ENCODE data around the gene ASPM. TPM values are rescaled to one million over a fixed set of nuclear protein-coding genes. Genes with fewer than 3 reads are reported as not detected.

Gene ASPM
- total and polyA plus RNA-seq, 9 of the 15 experiments (the other 6 are each of a cell fraction or from before 2014, with no cell fraction given) = 22.7 to 84.4 (median 46.4) TPM

DNA sequence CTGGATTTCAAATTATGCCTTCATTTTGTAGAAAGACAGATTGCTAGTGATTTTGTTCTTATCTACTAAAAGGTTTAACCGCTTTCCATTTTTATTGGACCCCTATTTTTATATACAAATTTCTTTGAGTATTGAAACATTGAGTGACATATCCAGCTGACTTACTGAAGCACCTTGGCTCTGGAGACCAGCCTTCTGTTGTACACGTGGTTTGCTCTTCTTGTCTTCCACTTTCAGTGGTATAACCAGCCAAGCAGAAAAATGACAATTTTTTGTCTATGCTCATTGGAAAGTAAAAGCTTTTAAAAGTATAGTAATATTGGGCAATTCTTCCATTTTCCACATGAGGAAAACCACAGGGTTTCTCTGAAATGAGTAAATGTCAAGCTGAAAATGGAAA is 83.8 kb downstream of the ASPM start (continued):
- TF ChIP-seq, protein P1, sequence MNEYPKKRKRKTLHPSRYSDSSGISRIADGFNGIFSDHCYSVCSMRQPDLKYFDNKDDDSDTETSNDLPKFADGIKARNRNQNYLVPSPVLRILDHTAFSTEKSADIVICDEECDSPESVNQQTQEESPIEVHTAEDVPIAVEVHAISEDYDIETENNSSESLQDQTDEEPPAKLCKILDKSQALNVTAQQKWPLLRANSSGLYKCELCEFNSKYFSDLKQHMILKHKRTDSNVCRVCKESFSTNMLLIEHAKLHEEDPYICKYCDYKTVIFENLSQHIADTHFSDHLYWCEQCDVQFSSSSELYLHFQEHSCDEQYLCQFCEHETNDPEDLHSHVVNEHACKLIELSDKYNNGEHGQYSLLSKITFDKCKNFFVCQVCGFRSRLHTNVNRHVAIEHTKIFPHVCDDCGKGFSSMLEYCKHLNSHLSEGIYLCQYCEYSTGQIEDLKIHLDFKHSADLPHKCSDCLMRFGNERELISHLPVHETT (CRISPR knock-in tag; conservative IDR thresholded peaks at IDR 0.05 in 1 of 2, IDR thresholded peaks at IDR 0.05 in 1 of 2) = no peak
- TF ChIP-seq THRAP3 (IDR thresholded peaks at IDR 0.05; ENCODE audit: borderline replicate concordance) (no peak), TAF1 (IDR thresholded peaks at IDR 0.05; ENCODE audit: control insufficient read depth, extremely low read depth, insufficient read depth, low read length, severe bottlenecking) (no peak)

DNA sequence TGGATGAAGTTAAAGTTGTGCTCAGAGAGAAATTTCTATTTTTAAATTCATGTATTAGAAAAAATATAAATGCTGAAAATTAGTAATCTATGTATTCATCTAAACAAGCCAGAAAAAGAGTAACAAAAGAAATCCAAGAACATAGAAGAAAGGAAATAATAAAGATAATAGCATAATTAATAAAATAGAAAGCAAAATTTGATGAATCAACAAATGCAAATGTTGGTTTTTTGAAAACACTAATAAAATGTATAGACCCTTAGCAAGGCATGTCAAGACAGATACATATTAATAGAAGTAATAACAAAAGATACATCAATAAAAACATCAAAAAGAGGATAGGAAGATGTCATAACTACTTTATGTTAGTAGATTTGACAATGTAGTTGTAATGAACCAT is 97.4 kb downstream of the ASPM start:
- Histone ChIP-seq H3K4me2 (ENCODE audit: insufficient read depth, low read length) (no peak overlapping the region), H2AFZ (ENCODE audit: low read depth, low read length) (no peak overlapping the region), H3K9ac (ENCODE audit: insufficient read depth in 1 of 2, low read depth in 2 of 2, low read length in 2 of 2) (no peak overlapping the region), H3K36me3 (ENCODE audit: control insufficient read depth, insufficient read depth, low read length) (no peaks in the 10 kb centered on the region), H3K79me2 (ENCODE audit: control insufficient read depth, insufficient read depth, low read length) (no peaks in the 10 kb centered on the region), H3K4me3 (no peak overlapping the region), H3K27ac (ENCODE audit: extremely low read depth, low read depth, low read length) (no peak overlapping the region), H3K9me3 (replicated peaks; ENCODE audit: control insufficient read depth, insufficient read depth, low read depth, low read length) (no peaks in the 10 kb centered on the region), H3K9me1 (ENCODE audit: control insufficient read depth, insufficient read depth, low read length) (no peaks in the 10 kb centered on the region), H3K4me1 (replicated peaks in 1 of 2; ENCODE audit: control insufficient read depth in 2 of 2, insufficient read depth in 2 of 2, low read length in 2 of 2) (no peaks in the 10 kb centered on the region), H4K20me1 (replicated peaks; ENCODE audit: control insufficient read depth, insufficient read depth, low read length) (no peaks in the 10 kb centered on the region), H3K27me3 (ENCODE audit: control insufficient read depth in 2 of 2, insufficient read depth in 2 of 2, low read length in 2 of 2) (no peaks in the 10 kb centered on the region)
- ChIA-PET CTCF (ENCODE audit: low intra/inter-chr PET ratio) (interaction anchor here (0.6 kb wide), 1 partner anchor 86 kb away, joined by 3 read pairs; no protein-coding TSS in a partner anchor), POLR2A (no interaction called here)
- in situ Hi-C loops (cut with MboI) = no loop called here
- DNase-seq (ENCODE audit: extremely low read depth in 1 of 4, low spot score in 3 of 4) (no peak), FAIRE-seq (no peak), ATAC-seq (no peak)
- BruUV-seq (replicated peaks) = no TSS peak
- intact Hi-C loops (cut with micrococcal nuclease) = no loop called here
- TF ChIP-seq ZFP1 (CRISPR knock-in tag; IDR thresholded peaks at IDR 0.05) = no peak
- TF ChIP-seq CXXC5 (CRISPR knock-in tag; IDR thresholded peaks at IDR 0.05) = no peak
- no peak for TF ChIP-seq NCOA2 (IDR thresholded peaks at IDR 0.05; ENCODE audit: partially characterized antibody in 2 of 2)
- TF ChIP-seq C11orf30 (IDR thresholded peaks at IDR 0.05; ENCODE audit: low read depth) = peak; percentile 57
- TF ChIP-seq ZNF316 (IDR thresholded peaks at IDR 0.05) = peak; percentile 71
